GM23338 (cell line): ENCODE results near the gene NVL. TPM values are rescaled to one million over a fixed set of nuclear protein-coding genes. Genes with fewer than 3 reads are reported as not detected.

Experiments used
- ATAC-seq: fragments of 200-7000 bp; cut with Tn5 transposase; 3 replicates; pipeline ENCODE4 v1.9.1; 2020
- DNase-seq: peaks from one replicate; pipeline ENCODE4 v3.0.0-alpha.2; 2015; ENCODE audit warnings: low spot score
- H2AFZ ChIP-seq: fragments of 200-600 bp; sonication (generic); 2 replicates; pipeline ENCODE4 v1.8.0; 2016; ENCODE audit warnings: antibody characterized with exemption, mild to moderate bottlenecking, moderate library complexity
- H3F3A ChIP-seq: fragments of 200-600 bp; sonication (generic); replicated peaks from 2 replicates; pipeline ENCODE4 v1.8.0; 2017; ENCODE audit warnings: antibody characterized with exemption, mixed run types, low read depth
- H3K27ac ChIP-seq: fragments of 200-600 bp; sonication (generic); 2 replicates; pipeline ENCODE4 v1.6.1; 2016; ENCODE audit warnings: low read depth
- H3K27me3 ChIP-seq: fragments of 200-600 bp; sonication (generic); 2 replicates; pipeline ENCODE4 v1.8.0; 2016; ENCODE audit warnings: mild to moderate bottlenecking, mixed run types, moderate library complexity; ENCODE audit not compliant: insufficient read depth
- H3K36me3 ChIP-seq: fragments of 200-600 bp; sonication (generic); 2 replicates; pipeline ENCODE4 v1.8.0; 2016; ENCODE audit warnings: mild to moderate bottlenecking; ENCODE audit not compliant: insufficient read depth
- H3K4me1 ChIP-seq: fragments of 200-600 bp; sonication (generic); 2 replicates; pipeline ENCODE4 v1.8.0; 2016; ENCODE audit warnings: mild to moderate bottlenecking, moderate library complexity; ENCODE audit not compliant: insufficient read depth
- H3K4me2 ChIP-seq: fragments of 200-600 bp; sonication (generic); 2 replicates; pipeline ENCODE4 v1.7.1; 2017; ENCODE audit warnings: mixed run types
- H3K4me3 ChIP-seq: fragments of 200-600 bp; sonication (generic); 2 replicates; pipeline ENCODE4 v1.6.1; 2016; ENCODE audit warnings: mixed run types
- H3K79me2 ChIP-seq: fragments of 200-600 bp; sonication (generic); replicated peaks from 2 replicates; pipeline ENCODE4 v1.8.0; 2017; ENCODE audit warnings: mild to moderate bottlenecking; ENCODE audit not compliant: insufficient read depth
- H3K9me2 ChIP-seq: fragments of 200-600 bp; sonication (generic); 2 replicates; pipeline ENCODE4 v1.8.0; 2017; ENCODE audit not compliant: insufficient read depth
- H4K20me1 ChIP-seq: fragments of 200-600 bp; sonication (generic); replicated peaks from 2 replicates; pipeline ENCODE4 v1.8.0; 2017; ENCODE audit warnings: mild to moderate bottlenecking; ENCODE audit not compliant: insufficient read depth
- H3K27ac Mint-ChIP-seq: 2 replicates; pipeline ENCODE4 v1.8.0; 2020; ENCODE audit warnings: inconsistent platforms, mild to moderate bottlenecking, moderate library complexity, mixed read lengths
- H3K27me3 Mint-ChIP-seq: 3 replicates; pipeline ENCODE4 v1.8.0; 2022; ENCODE audit warnings: low read depth, mild to moderate bottlenecking, moderate library complexity, mixed read lengths, inconsistent platforms; ENCODE audit not compliant: insufficient read depth, poor library complexity
- H3K36me3 Mint-ChIP-seq: 3 replicates; pipeline ENCODE4 v1.8.0; 2021; ENCODE audit warnings: low read depth, mild to moderate bottlenecking, inconsistent platforms, moderate library complexity, mixed read lengths
- H3K4me1 Mint-ChIP-seq: 3 replicates; pipeline ENCODE4 v1.8.0; 2020; ENCODE audit warnings: mild to moderate bottlenecking, inconsistent platforms, mixed read lengths
- H3K4me3 Mint-ChIP-seq: 3 replicates; pipeline ENCODE4 v1.8.0; 2021; ENCODE audit warnings: moderate library complexity, mild to moderate bottlenecking, inconsistent platforms, mixed read lengths
- H3K9me3 Mint-ChIP-seq: 3 replicates; pipeline ENCODE4 v1.8.0; 2020; ENCODE audit warnings: moderate library complexity, mild to moderate bottlenecking, inconsistent platforms, mixed read lengths
- ETS1 ChIP-seq: IDR thresholded peaks from 2 replicates; pipeline ENCODE4 v1.6.1; 2016; ENCODE audit warnings: antibody characterized with exemption
- EZH2 ChIP-seq: fragments of 200-600 bp; sonication (generic); IDR thresholded peaks from one replicate; pipeline ENCODE4 v1.8.0; 2017; ENCODE audit warnings: antibody characterized with exemption, mild to moderate bottlenecking, low read depth; ENCODE audit not compliant: unreplicated experiment
- NANOG ChIP-seq: IDR thresholded peaks from 2 replicates; pipeline ENCODE4 v1.6.1; 2016; ENCODE audit warnings: antibody characterized with exemption, borderline replicate concordance
- POLR2AphosphoS5 ChIP-seq: IDR thresholded peaks from 2 replicates; pipeline ENCODE4 v1.6.1; 2016; ENCODE audit warnings: antibody characterized with exemption, low read depth
- ZNF331 ChIP-seq: fragments of 250-450 bp; sonication (Bioruptor Pico); IDR thresholded peaks from 2 replicates; pipeline ENCODE4 v1.5.0; 2020; ENCODE audit warnings: low read depth, mild to moderate bottlenecking, moderate library complexity
- ZNF462 ChIP-seq: fragments of 250-450 bp; sonication (Bioruptor Pico); IDR thresholded peaks from 2 replicates; pipeline ENCODE4 v1.5.0; 2020; ENCODE audit warnings: mild to moderate bottlenecking, moderate library complexity
- polyA plus RNA-seq: library from polyadenylated mRNA; unstranded; fragments of >200 nt; fragmentation: Nextera tagmentation; extraction: Ambion mirVana; gene quantifications from 2 replicates; pipeline ENCODE4 v1.2.1, GENCODE V29; 2016
- total RNA-seq: library from RNA; depleted of rRNA; stranded (reverse); fragments of >200 nt; shearing (Covaris generic); gene quantifications from 2 replicates; pipeline ENCODE4 v1.2.3, GENCODE V29; 2014
- TF ChIP-seq, protein P1 (sequence below): IDR thresholded peaks from one replicate; pipeline ENCODE4 v1.6.1; 2018; ENCODE audit warnings: antibody characterized with exemption; ENCODE audit not compliant: unreplicated experiment

NVL gene
- total and polyA plus RNA-seq, 2 experiments from 2014 or later: 44.4 to 71.7 TPM

DNA sequence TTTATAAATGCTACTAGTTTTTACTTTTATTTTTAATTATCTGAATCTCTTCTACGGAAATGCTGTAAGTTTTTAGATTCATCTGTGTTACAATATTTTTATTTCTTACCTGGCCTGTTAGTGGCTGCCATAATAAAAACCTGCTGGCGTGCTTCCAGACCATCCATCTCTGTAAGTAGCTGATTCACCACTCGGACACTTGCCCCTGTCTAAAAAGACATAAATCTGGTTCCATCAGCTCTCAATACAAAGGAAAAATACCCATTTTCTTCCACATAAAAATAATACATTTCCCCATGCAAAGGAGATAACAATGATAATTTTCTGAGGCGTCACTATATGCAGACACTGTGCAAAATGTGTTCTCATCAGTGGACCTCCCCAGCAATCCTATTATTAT is 62.0 kb downstream of the NVL start (continued):
- TF ChIP-seq ZNF462 (CRISPR knock-in tag): no peak
- TF ChIP-seq NANOG: no peak

DNA sequence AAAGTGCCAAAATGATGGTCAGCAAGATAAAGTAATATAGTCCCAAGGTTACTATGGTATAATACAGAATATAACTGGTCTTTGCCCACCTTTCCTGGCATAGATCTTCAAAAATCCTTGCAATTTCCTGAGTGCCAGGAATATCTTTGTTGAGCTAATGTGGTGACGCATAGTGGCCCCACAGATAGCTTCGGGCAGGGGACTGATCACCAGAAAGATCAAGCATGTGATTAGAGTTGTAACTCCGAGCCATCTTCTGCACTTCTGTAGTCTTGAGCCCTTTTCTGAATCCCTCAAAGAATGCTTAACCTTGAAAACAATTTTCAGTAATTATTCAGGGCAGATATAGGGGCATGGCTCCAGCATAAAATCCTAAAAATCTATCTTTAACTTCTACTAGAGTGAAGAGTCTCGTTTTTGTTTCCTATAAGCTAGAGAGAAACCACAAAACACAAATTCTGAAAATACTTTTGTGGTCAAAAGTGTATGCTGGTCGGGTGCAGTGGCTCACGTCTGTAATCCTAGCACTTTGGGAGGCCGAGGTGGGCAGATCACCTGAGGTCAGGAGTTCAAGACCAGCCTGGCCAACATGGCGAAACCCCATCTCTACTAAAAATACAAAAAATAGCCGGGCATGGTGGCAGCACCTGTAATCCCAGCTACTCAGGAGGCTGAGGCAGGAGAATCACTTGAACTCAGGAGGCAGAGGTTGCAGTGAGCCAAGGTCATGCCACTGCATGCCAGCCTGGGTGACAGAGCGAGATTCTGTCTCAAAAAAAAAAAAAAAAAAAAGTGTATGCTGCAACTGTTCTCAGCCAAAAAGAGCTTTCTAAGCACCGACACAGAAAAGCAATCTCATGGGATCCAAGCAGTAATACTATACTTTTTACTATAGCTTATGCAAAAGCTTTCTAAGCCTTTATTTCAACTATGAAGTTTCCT is 62.8 kb downstream of the NVL start:
- Histone ChIP-seq H3K9me2 (no peaks in the 10 kb centered on the region), H3K36me3 (0 out of 2 replicates have a peak, but pooled peaks cover 11% of the 10 kb centered on the region), H3K79me2 (no peaks in the 10 kb centered on the region), H4K20me1 (no peaks in the 10 kb centered on the region), H3K4me3 (no peak overlapping the region), H3K27me3 (no peaks in the 10 kb centered on the region), H3K4me2 (no peak overlapping the region), H2AFZ (no peak overlapping the region), H3K4me1 (no peaks in the 10 kb centered on the region), H3F3A (peaks cover 3% of the 10 kb centered on the region; the same call in 1 of the 2 replicates), H3K27ac (peak overlapping the region; percentile 56; the same call in 1 of the 2 replicates)
- no peak for TF ChIP-seq ZNF331 (CRISPR knock-in tag)
- no peak for TF ChIP-seq ETS1
- TF ChIP-seq EZH2: no peak
- no peak for TF ChIP-seq POLR2AphosphoS5
- TF ChIP-seq, protein P1, sequence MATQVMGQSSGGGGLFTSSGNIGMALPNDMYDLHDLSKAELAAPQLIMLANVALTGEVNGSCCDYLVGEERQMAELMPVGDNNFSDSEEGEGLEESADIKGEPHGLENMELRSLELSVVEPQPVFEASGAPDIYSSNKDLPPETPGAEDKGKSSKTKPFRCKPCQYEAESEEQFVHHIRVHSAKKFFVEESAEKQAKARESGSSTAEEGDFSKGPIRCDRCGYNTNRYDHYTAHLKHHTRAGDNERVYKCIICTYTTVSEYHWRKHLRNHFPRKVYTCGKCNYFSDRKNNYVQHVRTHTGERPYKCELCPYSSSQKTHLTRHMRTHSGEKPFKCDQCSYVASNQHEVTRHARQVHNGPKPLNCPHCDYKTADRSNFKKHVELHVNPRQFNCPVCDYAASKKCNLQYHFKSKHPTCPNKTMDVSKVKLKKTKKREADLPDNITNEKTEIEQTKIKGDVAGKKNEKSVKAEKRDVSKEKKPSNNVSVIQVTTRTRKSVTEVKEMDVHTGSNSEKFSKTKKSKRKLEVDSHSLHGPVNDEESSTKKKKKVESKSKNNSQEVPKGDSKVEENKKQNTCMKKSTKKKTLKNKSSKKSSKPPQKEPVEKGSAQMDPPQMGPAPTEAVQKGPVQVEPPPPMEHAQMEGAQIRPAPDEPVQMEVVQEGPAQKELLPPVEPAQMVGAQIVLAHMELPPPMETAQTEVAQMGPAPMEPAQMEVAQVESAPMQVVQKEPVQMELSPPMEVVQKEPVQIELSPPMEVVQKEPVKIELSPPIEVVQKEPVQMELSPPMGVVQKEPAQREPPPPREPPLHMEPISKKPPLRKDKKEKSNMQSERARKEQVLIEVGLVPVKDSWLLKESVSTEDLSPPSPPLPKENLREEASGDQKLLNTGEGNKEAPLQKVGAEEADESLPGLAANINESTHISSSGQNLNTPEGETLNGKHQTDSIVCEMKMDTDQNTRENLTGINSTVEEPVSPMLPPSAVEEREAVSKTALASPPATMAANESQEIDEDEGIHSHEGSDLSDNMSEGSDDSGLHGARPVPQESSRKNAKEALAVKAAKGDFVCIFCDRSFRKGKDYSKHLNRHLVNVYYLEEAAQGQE: no peak
- no peak for ATAC-seq
- no peak for DNase-seq
- Mint-ChIP-seq H3K27me3 (peaks cover 2% of the 10 kb centered on the region), H3K9me3 (no peaks in the 10 kb centered on the region), H3K4me3 (no peak overlapping the region), H3K4me1 (no peaks in the 10 kb centered on the region), H3K27ac (no peak overlapping the region; the same call in 1 of the 2 replicates), H3K36me3 (peaks cover 35% of the 10 kb centered on the region; the same call in 2 of the 3 replicates)
